Choroid plexus epithelial cell (primary cell): Measurements from ENCODE around the gene KCNQ1.

Experiments
- DNase-seq: peaks from one replicate; pipeline ENCODE4 v3.0.0-alpha.2; 2010; ENCODE audit warnings: low read depth
- H3K4me3 ChIP-seq: 2 replicates; pipeline ENCODE4 v1.5.1; 2011; ENCODE audit warnings: low read depth, mild to moderate bottlenecking, control low read depth, low read length, moderate library complexity
- CTCF ChIP-seq: conservative IDR thresholded peaks from 2 replicates; pipeline ENCODE4 v1.5.1; 2011; ENCODE audit warnings: low read depth, mild to moderate bottlenecking, control low read depth, inconsistent platforms, low read length, moderate library complexity

Gene KCNQ1

GRCh38 chr11:2433106-2433925, 11.5 kb upstream of the KCNQ1 start:
- TF ChIP-seq CTCF, result no peak
- no peak overlapping the region for H3K4me3 ChIP-seq
- no peak for DNase-seq

GRCh38 chr11:2434008-2434407, 10.8 kb upstream of the KCNQ1 start:
- no peak for DNase-seq

GRCh38 chr11:2434506-2435255, 10.1 kb upstream of the KCNQ1 start:
- DNase-seq, result no peak
- no peak overlapping the region for H3K4me3 ChIP-seq
- TF ChIP-seq CTCF, result no peak

More at GRCh38 chr11:2434008-2434407, 10.8 kb upstream of the KCNQ1 start:
- TF ChIP-seq CTCF, result no peak
- H3K4me3 ChIP-seq, result no peak overlapping the region

- no peak for DNase-seq
- no peak overlapping the region for H3K4me3 ChIP-seq
- TF ChIP-seq CTCF, result no peak
These were observed 9.4 kb upstream of the KCNQ1 start for GRCh38 chr11:2435288-2436012.

GRCh38 chr11:2436013-2436520, 8.7 kb upstream of the KCNQ1 start:
- TF ChIP-seq CTCF, result no peak
- no peak for DNase-seq
- H3K4me3 ChIP-seq, result no peak overlapping the region

GRCh38 chr11:2436521-2437031, 8.2 kb upstream of the KCNQ1 start:
- TF ChIP-seq CTCF, result no peak
- no peak overlapping the region for H3K4me3 ChIP-seq
- DNase-seq, result no peak
